ENCODE measurements around the gene TBCE. TPM values are rescaled to one million over a fixed set of nuclear protein-coding genes. Genes with fewer than 3 reads are reported as not detected.

The TBCE gene
- total RNA-seq, 2 experiments from 2014 or later = 22.3 to 26.1 TPM

DNA sequence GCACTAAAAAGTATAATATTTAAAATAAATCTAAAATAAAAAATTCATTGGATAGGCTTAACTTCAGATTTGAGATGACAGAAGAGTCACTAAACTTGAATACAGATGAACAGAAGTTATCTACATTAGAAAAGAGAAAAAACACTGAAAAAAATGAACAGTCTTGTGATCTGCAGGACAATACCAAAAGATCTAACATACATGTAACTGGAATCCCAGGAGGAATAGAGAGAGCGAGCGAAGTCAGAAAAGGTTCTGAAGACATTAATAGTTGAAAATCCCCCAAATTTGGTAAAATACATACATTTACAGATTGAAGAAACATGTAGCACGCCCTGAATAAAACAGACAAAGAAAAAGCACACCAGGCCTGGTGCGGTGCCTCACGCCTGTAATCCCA lies 115.9 kb downstream of the TBCE start:
- intact Hi-C loops (cut with DNase I, micrococcal nuclease) = no loop called here
- Mint-ChIP-seq H3K27ac (no peak overlapping the region), H3K4me1 (no peaks in the 10 kb centered on the region), H3K27me3 (no peaks in the 10 kb centered on the region), H3K36me3 (ENCODE audit: low read depth) (peaks cover 40% of the 10 kb centered on the region), H3K4me3 (no peak overlapping the region), H3K9me3 (ENCODE audit: low read depth) (no peaks in the 10 kb centered on the region)
- no peak for ATAC-seq
- POLR2A ChIA-PET = interaction anchor here (1.0 kb wide), 1 partner anchor 22 kb away, joined by 5 read pairs; no protein-coding TSS in a partner anchor
- DNase-seq = no peak
- CTCF ChIA-PET = no interaction called here

DNA sequence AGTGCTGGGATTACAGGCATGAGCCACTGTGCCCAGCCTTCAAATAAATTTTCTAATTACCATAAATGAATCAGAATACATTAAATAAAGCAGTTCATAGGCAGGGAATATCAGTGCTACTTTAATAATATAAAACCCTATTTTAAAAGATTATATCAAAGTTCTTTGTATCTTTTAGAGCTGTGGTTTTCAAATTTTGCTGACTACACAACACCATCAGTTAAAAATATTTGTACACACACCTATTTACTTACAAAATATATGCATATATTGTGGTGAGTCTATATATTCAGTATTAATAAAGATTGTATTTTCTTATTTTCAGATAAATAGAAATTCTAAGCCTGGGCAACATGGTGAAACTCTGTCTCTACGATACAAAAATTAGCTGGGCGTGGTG lies 118.3 kb downstream of the TBCE start:
- H3K9me3 Mint-ChIP-seq (ENCODE audit: low read depth) = no peaks in the 10 kb centered on the region
- peaks cover 30% of the 10 kb centered on the region for H3K36me3 Mint-ChIP-seq (ENCODE audit: low read depth)
- ATAC-seq (no peak), DNase-seq (no peak)
- H3K4me3 Mint-ChIP-seq = no peak overlapping the region
- H3K27me3 Mint-ChIP-seq = no peaks in the 10 kb centered on the region
- ChIA-PET CTCF (interaction anchor here (0.5 to 1.0 kb wide), 2 partner anchors 69 to 211 kb away, joined by 3 read pairs; no protein-coding TSS in a partner anchor), POLR2A (no interaction called here)
- intact Hi-C loops (cut with DNase I, micrococcal nuclease) = no loop called here
- no peak overlapping the region for H3K27ac Mint-ChIP-seq
- H3K4me1 Mint-ChIP-seq = peaks cover 6% of the 10 kb centered on the region

- DNase-seq (no peak), ATAC-seq (no peak)
- no peaks in the 10 kb centered on the region for H3K27me3 Mint-ChIP-seq
- H3K27ac Mint-ChIP-seq = no peak overlapping the region
- H3K4me3 Mint-ChIP-seq = no peak overlapping the region
- H3K36me3 Mint-ChIP-seq (ENCODE audit: low read depth) = peaks cover 25% of the 10 kb centered on the region
- ChIA-PET POLR2A (no interaction called here), CTCF (interaction anchor here (0.6 to 1.0 kb wide), 2 partner anchors 70 to 193 kb away, joined by 3 to 4 read pairs; no protein-coding TSS in a partner anchor)
- no peaks in the 10 kb centered on the region for H3K9me3 Mint-ChIP-seq (ENCODE audit: low read depth)
- peaks cover 6% of the 10 kb centered on the region for H3K4me1 Mint-ChIP-seq
- intact Hi-C loops (cut with DNase I, micrococcal nuclease) = no loop called here
These were observed 119.1 kb downstream of the TBCE start for GRCh38 chr1:235486321-235486720.

GRCh38 chr1:235491644-235492043 lies 124.4 kb downstream of the TBCE start:
- ChIA-PET POLR2A (interaction anchor here (0.7 kb wide), 1 partner anchor 1070 kb away, joined by 5 read pairs; no protein-coding TSS in a partner anchor), CTCF (no interaction called here)
- no peaks in the 10 kb centered on the region for H3K27me3 Mint-ChIP-seq
- no peak overlapping the region for H3K27ac Mint-ChIP-seq
- intact Hi-C loops (cut with DNase I, micrococcal nuclease) = no loop called here
- peaks cover 22% of the 10 kb centered on the region for H3K4me1 Mint-ChIP-seq
- H3K9me3 Mint-ChIP-seq (ENCODE audit: low read depth) = no peaks in the 10 kb centered on the region
- peaks cover 22% of the 10 kb centered on the region for H3K36me3 Mint-ChIP-seq (ENCODE audit: low read depth)
- DNase-seq (no peak), ATAC-seq (no peak)
- no peak overlapping the region for H3K4me3 Mint-ChIP-seq

DNA sequence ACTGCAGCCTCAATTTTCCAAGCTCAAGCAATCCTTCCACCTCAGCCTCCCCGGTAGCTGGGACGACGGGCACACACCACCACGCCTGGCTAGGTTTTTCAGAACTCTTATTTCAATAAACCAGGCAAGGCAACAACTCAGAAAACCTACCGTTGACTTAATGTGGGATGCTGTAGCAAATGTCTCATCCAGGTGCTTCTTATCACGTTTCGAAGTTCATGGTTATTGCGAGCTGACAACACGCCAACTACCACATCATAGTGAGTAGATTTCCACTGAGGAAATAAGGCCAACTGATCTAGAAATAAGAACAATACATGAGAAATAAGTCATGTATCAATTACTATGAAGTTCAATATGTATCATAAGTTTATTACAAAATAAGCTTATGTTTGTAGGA lies 127.3 kb downstream of the TBCE start:
- Mint-ChIP-seq H3K4me3 (no peak overlapping the region), H3K9me3 (ENCODE audit: low read depth) (no peaks in the 10 kb centered on the region), H3K4me1 (peaks cover 21% of the 10 kb centered on the region), H3K27me3 (no peaks in the 10 kb centered on the region), H3K36me3 (ENCODE audit: low read depth) (peaks cover 18% of the 10 kb centered on the region), H3K27ac (no peak overlapping the region)
- intact Hi-C loops (cut with DNase I, micrococcal nuclease) = no loop called here
- DNase-seq (no peak), ATAC-seq (no peak)
- ChIA-PET CTCF (interaction anchor here (0.6 to 2.1 kb wide), 3 partner anchors 10 to 1044 kb away, joined by 3 to 13 read pairs (median 3); partner anchors contain the start of gene B3GALNT2), POLR2A (no interaction called here)

GRCh38 chr1:235495030-235495429 lies 127.8 kb downstream of the TBCE start:
- Mint-ChIP-seq H3K4me1 (peaks cover 16% of the 10 kb centered on the region), H3K36me3 (ENCODE audit: low read depth) (peaks cover 18% of the 10 kb centered on the region), H3K27me3 (no peaks in the 10 kb centered on the region), H3K9me3 (ENCODE audit: low read depth) (no peaks in the 10 kb centered on the region), H3K27ac (no peak overlapping the region), H3K4me3 (no peak overlapping the region)
- ChIA-PET CTCF (interaction anchor here (0.6 to 2.1 kb wide), 3 partner anchors 9 to 482 kb away, joined by 3 to 13 read pairs (median 5); partner anchors contain the start of gene B3GALNT2), POLR2A (interaction anchor here (0.6 kb wide), 1 partner anchor 305 kb away, joined by 8 read pairs; no protein-coding TSS in a partner anchor)
- DNase-seq = no peak
- intact Hi-C loops (cut with DNase I, micrococcal nuclease) = no loop called here
- ATAC-seq = no peak

DNA sequence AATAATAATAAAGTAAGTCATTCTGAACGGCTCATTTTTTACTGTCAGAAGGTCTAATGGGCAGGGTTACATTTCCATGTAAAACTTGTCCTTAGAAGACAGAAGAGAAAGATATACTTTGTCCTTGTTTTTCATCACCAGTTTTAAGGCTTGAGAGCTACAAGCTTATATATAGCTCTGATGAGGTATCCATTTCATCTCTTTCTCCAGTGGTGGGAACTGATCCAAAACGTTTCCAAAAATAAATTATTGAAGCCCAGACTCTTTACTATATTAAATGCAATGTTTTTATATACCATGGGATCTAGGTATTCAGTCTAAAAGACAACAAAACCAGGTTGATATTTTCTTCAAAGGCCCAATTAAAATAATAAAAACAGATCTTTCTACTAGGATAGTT lies 128.3 kb downstream of the TBCE start:
- H3K36me3 Mint-ChIP-seq (ENCODE audit: low read depth) = peaks cover 18% of the 10 kb centered on the region
- no peak overlapping the region for H3K4me3 Mint-ChIP-seq
- DNase-seq = no peak
- no peaks in the 10 kb centered on the region for H3K9me3 Mint-ChIP-seq (ENCODE audit: low read depth)
- no peaks in the 10 kb centered on the region for H3K27me3 Mint-ChIP-seq
- H3K27ac Mint-ChIP-seq = no peak overlapping the region
- CTCF ChIA-PET = interaction anchor here (0.7 to 2.1 kb wide), 2 partner anchors 9 to 56 kb away, joined by 5 to 13 read pairs; partner anchors contain the start of gene B3GALNT2
- POLR2A ChIA-PET = interaction anchor here (0.6 kb wide), 1 partner anchor 306 kb away, joined by 8 read pairs; no protein-coding TSS in a partner anchor
- intact Hi-C loops (cut with DNase I, micrococcal nuclease) = no loop called here
- H3K4me1 Mint-ChIP-seq = peaks cover 17% of the 10 kb centered on the region
- no peak for ATAC-seq

- Mint-ChIP-seq H3K4me3 (no peak overlapping the region), H3K9me3 (ENCODE audit: low read depth) (no peaks in the 10 kb centered on the region), H3K4me1 (peaks cover 22% of the 10 kb centered on the region), H3K36me3 (ENCODE audit: low read depth) (no peaks in the 10 kb centered on the region), H3K27me3 (no peaks in the 10 kb centered on the region), H3K27ac (no peak overlapping the region)
- DNase-seq (no peak), ATAC-seq (no peak)
- POLR2A ChIA-PET = no interaction called here
- intact Hi-C loops (cut with DNase I, micrococcal nuclease) = loop anchor here (1.0 to 10.0 kb wide), 6 partner anchors 194 to 1294 kb away; partner anchors contain the start of genes ERO1B (in 1 of the 2), LGALS8 (in 1 of the 2) and MTR (in 1 of the 2)
- CTCF ChIA-PET = interaction anchor here (0.6 to 1.6 kb wide), 2 partner anchors 8 to 13 kb away, joined by 4 read pairs; no protein-coding TSS in a partner anchor
These were observed 133.8 kb downstream of the TBCE start for GRCh38 chr1:235500971-235501540.

Other genes with a start within 250 kb of the TBCE start
- gene TOMM20, start 238.6 kb upstream of the TBCE start, total RNA-seq = 100 to 1,000 TPM in 1 of 2 experiments, 10 to 100 TPM in 1; 62.1 to 148 TPM
- gene RBM34, start 206.2 kb upstream of the TBCE start, total RNA-seq = 100 to 1,000 TPM; 126 to 154 TPM
- gene ARID4B, start 39.2 kb upstream of the TBCE start, total RNA-seq = 10 to 100 TPM; 38.6 to 42.9 TPM
- 10 to 100 TPM; 35.6 to 37.4 TPM for gene GGPS1, start 38.9 kb upstream of the TBCE start, total RNA-seq
- gene B3GALNT2, start 137.0 kb downstream of the TBCE start, total RNA-seq = 10 to 100 TPM; 10.1 to 12.0 TPM